ENCODE data around the gene UNC119B.

The UNC119B gene

GRCh38 chr12:120744922-120745493 is 34.8 kb downstream of the UNC119B start:
- Histone ChIP-seq H3K79me2 (ENCODE audit: low read length) (no peaks in the 10 kb centered on the region), H3K4me3 (ENCODE audit: low read length) (no peak overlapping the region), H2AFZ (ENCODE audit: low read length) (no peak overlapping the region), H3K9me3 (replicated peaks; ENCODE audit: insufficient read depth, low read length) (no peaks in the 10 kb centered on the region), H3F3A (ENCODE audit: insufficient read depth, low read length) (no peaks in the 10 kb centered on the region), H4K20me1 (ENCODE audit: insufficient read depth, low read length) (no peaks in the 10 kb centered on the region), H3K27ac (ENCODE audit: low read length) (no peak overlapping the region), H3K9me2 (replicated peaks; ENCODE audit: insufficient read depth, low read length) (no peaks in the 10 kb centered on the region), H3K4me2 (ENCODE audit: low read depth, low read length) (no peak overlapping the region), H3K27me3 (replicated peaks; ENCODE audit: insufficient read depth, low read length) (no peaks in the 10 kb centered on the region), H3K36me3 (replicated peaks; ENCODE audit: insufficient read depth, low read length) (no peaks in the 10 kb centered on the region), H3K9ac (ENCODE audit: low read length) (no peak overlapping the region), H3K4me1 (ENCODE audit: low read length) (no peaks in the 10 kb centered on the region)
- TF ChIP-seq EZH2phosphoT487 (IDR thresholded peaks at IDR 0.05; ENCODE audit: low read length) (no peak), EZH2 (optimal IDR thresholded peaks at IDR 0.05; ENCODE audit: low read depth, low read length) (no peak), CTCF (IDR thresholded peaks at IDR 0.05; ENCODE audit: low read length) (no peak)
- no peak for DNase-seq

GRCh38 chr12:120748242-120748641 is 38.0 kb downstream of the UNC119B start:
- Histone ChIP-seq H3F3A (ENCODE audit: insufficient read depth, low read length) (no peaks in the 10 kb centered on the region), H3K9me2 (replicated peaks; ENCODE audit: insufficient read depth, low read length) (no peaks in the 10 kb centered on the region), H3K4me3 (ENCODE audit: low read length) (no peak overlapping the region), H3K27ac (ENCODE audit: low read length) (no peak overlapping the region), H3K4me2 (ENCODE audit: low read depth, low read length) (no peak overlapping the region), H3K36me3 (replicated peaks; ENCODE audit: insufficient read depth, low read length) (no peaks in the 10 kb centered on the region), H3K79me2 (ENCODE audit: low read length) (no peaks in the 10 kb centered on the region), H3K4me1 (ENCODE audit: low read length) (no peaks in the 10 kb centered on the region), H3K27me3 (replicated peaks; ENCODE audit: insufficient read depth, low read length) (no peaks in the 10 kb centered on the region), H3K9me3 (replicated peaks; ENCODE audit: insufficient read depth, low read length) (no peaks in the 10 kb centered on the region), H4K20me1 (ENCODE audit: insufficient read depth, low read length) (no peaks in the 10 kb centered on the region), H3K9ac (ENCODE audit: low read length) (no peak overlapping the region), H2AFZ (ENCODE audit: low read length) (no peak overlapping the region)
- no peak for DNase-seq
- no peak for TF ChIP-seq EZH2phosphoT487 (IDR thresholded peaks at IDR 0.05; ENCODE audit: low read length)
- no peak for TF ChIP-seq EZH2 (optimal IDR thresholded peaks at IDR 0.05; ENCODE audit: low read depth, low read length)
- TF ChIP-seq CTCF (IDR thresholded peaks at IDR 0.05; ENCODE audit: low read length), result no peak

- no peaks in the 10 kb centered on the region for H3K9me3 ChIP-seq (replicated peaks; ENCODE audit: insufficient read depth, low read length)
- no peaks in the 10 kb centered on the region for H3F3A ChIP-seq (ENCODE audit: insufficient read depth, low read length)
Measured at GRCh38 chr12:120749256-120749655, 39.0 kb downstream of the UNC119B start.

More at GRCh38 chr12:120749256-120749655, 39.0 kb downstream of the UNC119B start:
- Histone ChIP-seq H3K9me2 (replicated peaks; ENCODE audit: insufficient read depth, low read length) (no peaks in the 10 kb centered on the region), H3K27ac (ENCODE audit: low read length) (no peak overlapping the region), H3K27me3 (replicated peaks; ENCODE audit: insufficient read depth, low read length) (no peaks in the 10 kb centered on the region), H3K36me3 (replicated peaks; ENCODE audit: insufficient read depth, low read length) (no peaks in the 10 kb centered on the region), H3K9ac (ENCODE audit: low read length) (no peak overlapping the region), H3K4me2 (ENCODE audit: low read depth, low read length) (no peak overlapping the region), H3K79me2 (ENCODE audit: low read length) (no peaks in the 10 kb centered on the region), H3K4me3 (ENCODE audit: low read length) (no peak overlapping the region), H4K20me1 (ENCODE audit: insufficient read depth, low read length) (no peaks in the 10 kb centered on the region), H3K4me1 (ENCODE audit: low read length) (no peaks in the 10 kb centered on the region), H2AFZ (ENCODE audit: low read length) (no peak overlapping the region)
- DNase-seq, result no peak
- no peak for TF ChIP-seq EZH2 (optimal IDR thresholded peaks at IDR 0.05; ENCODE audit: low read depth, low read length)
- no peak for TF ChIP-seq CTCF (IDR thresholded peaks at IDR 0.05; ENCODE audit: low read length)
- TF ChIP-seq EZH2phosphoT487 (IDR thresholded peaks at IDR 0.05; ENCODE audit: low read length), result no peak
